Neuronal stem cell (in vitro differentiated cells): ENCODE measurements around the gene GOLM1.

ENCODE experiments used
- DNase-seq: peaks from one replicate; pipeline ENCODE4 v3.0.0-alpha.2; 2013; ENCODE audit warnings: low spot score
- H2AFZ ChIP-seq: one replicate; pipeline ENCODE4 v1.6.1; 2013; ENCODE audit warnings: mild to moderate bottlenecking, low read length, inconsistent platforms
- H2AK5ac ChIP-seq: 2 replicates; pipeline ENCODE4 v1.6.1; 2013; ENCODE audit warnings: low read depth, mild to moderate bottlenecking, inconsistent platforms, low read length, moderate library complexity, mixed read lengths
- H2BK120ac ChIP-seq: 2 replicates; pipeline ENCODE4 v1.6.1; 2013; ENCODE audit warnings: low read depth, mild to moderate bottlenecking, inconsistent platforms, low read length, moderate library complexity, mixed read lengths
- H2BK12ac ChIP-seq: one replicate; pipeline ENCODE4 v1.6.1; 2013; ENCODE audit warnings: low read length, inconsistent platforms
- H2BK15ac ChIP-seq: 2 replicates; pipeline ENCODE4 v1.6.1; 2013; ENCODE audit warnings: mild to moderate bottlenecking, low read length, inconsistent platforms, mixed read lengths
- H2BK5ac ChIP-seq: one replicate; pipeline ENCODE4 v1.6.1; 2013; ENCODE audit warnings: inconsistent platforms, mild to moderate bottlenecking, low read length, moderate library complexity
- H3K14ac ChIP-seq: one replicate; pipeline ENCODE4 v1.6.1; 2013; ENCODE audit warnings: low read length, inconsistent platforms
- H3K18ac ChIP-seq: 2 replicates; pipeline ENCODE4 v1.6.1; 2013; ENCODE audit warnings: low read length, inconsistent platforms
- H3K23ac ChIP-seq: 2 replicates; pipeline ENCODE4 v1.6.1; 2013; ENCODE audit warnings: low read depth, mild to moderate bottlenecking, mixed read lengths, low read length, inconsistent platforms; ENCODE audit not compliant: poor library complexity
- H3K27ac ChIP-seq: replicated peaks from 3 replicates; pipeline ENCODE4 v1.5.1; 2013; ENCODE audit warnings: low read length, inconsistent platforms
- H3K27me3 ChIP-seq, 3 experiments: 2 replicates each; pipeline ENCODE4 v1.6.1; 2013; ENCODE audit warnings: low read length in 3 of 3, mild to moderate bottlenecking in 2 of 3, inconsistent platforms in 1 of 3, low read depth in 1 of 3, mixed read lengths in 1 of 3, moderate library complexity in 1 of 3; ENCODE audit not compliant: control insufficient read depth in 3 of 3, insufficient read depth in 3 of 3
- H3K36me3 ChIP-seq, 2 donors: replicated peaks in 1 of 2; 2 replicates each; pipeline ENCODE4 v1.6.1; 2013; ENCODE audit warnings: low read length in 2 of 2; ENCODE audit not compliant: control insufficient read depth in 2 of 2, insufficient read depth in 2 of 2
- H3K4ac ChIP-seq: 2 replicates; pipeline ENCODE4 v1.6.1; 2013; ENCODE audit warnings: inconsistent platforms, mild to moderate bottlenecking, low read length, moderate library complexity
- H3K4me1 ChIP-seq, 2 donors: 1 replicate in 1 of 2; 2 replicates in 1 of 2; pipeline ENCODE4 v1.6.1; 2013; ENCODE audit warnings: low read length in 2 of 2, low read depth in 1 of 2; ENCODE audit not compliant: control insufficient read depth in 2 of 2, insufficient read depth in 1 of 2
- H3K4me2 ChIP-seq: one replicate; pipeline ENCODE4 v1.6.1; 2013; ENCODE audit warnings: mild to moderate bottlenecking, low read length, inconsistent platforms; ENCODE audit not compliant: insufficient read depth, poor library complexity, severe bottlenecking
- H3K4me3 ChIP-seq, 2 donors: 2 replicates each; pipeline ENCODE4 v1.5.1; 2013; ENCODE audit warnings: low read length in 2 of 2, mild to moderate bottlenecking in 2 of 2, inconsistent platforms in 1 of 2, moderate library complexity in 1 of 2
- H3K79me1 ChIP-seq: one replicate; pipeline ENCODE4 v1.6.1; 2013; ENCODE audit warnings: low read depth, mild to moderate bottlenecking, inconsistent platforms, low read length, moderate library complexity
- H3K9ac ChIP-seq: one replicate; pipeline ENCODE4 v1.6.1; 2013; ENCODE audit warnings: mild to moderate bottlenecking, low read depth, low read length, inconsistent platforms; ENCODE audit not compliant: poor library complexity
- H3K9me3 ChIP-seq, 2 donors: replicated peaks in 1 of 2; 2 replicates each; pipeline versions ENCODE3 to v1.6.1; 2013; ENCODE audit warnings: low read length in 2 of 2, mild to moderate bottlenecking in 2 of 2, inconsistent platforms in 1 of 2, low read depth in 1 of 2, mixed read lengths in 1 of 2, moderate library complexity in 1 of 2; ENCODE audit not compliant: control insufficient read depth in 2 of 2, insufficient read depth in 1 of 2
- H4K8ac ChIP-seq: one replicate; pipeline ENCODE4 v1.6.1; 2013; ENCODE audit warnings: low read depth, mild to moderate bottlenecking, inconsistent platforms, low read length, moderate library complexity
- H4K91ac ChIP-seq: one replicate; pipeline ENCODE4 v1.6.1; 2013; ENCODE audit warnings: low read length, low read depth, mild to moderate bottlenecking, inconsistent platforms; ENCODE audit not compliant: poor library complexity
- WGBS, 2 donors: extraction: QIAGEN DNeasy Blood & Tissue Kit; methylation state at CpG; one replicate each; pipeline ENCODE4 v1.1.7; 2013; ENCODE audit warnings: missing lambda C conversion rate in 2 of 2, mixed read lengths in 1 of 2; ENCODE audit not compliant: insufficient read length in 2 of 2, insufficient replicate concordance in 1 of 2; ENCODE audit errors: extremely low coverage in 2 of 2; 5-methylcytosine and 5-hydroxymethylcytosine counted together

GOLM1 gene

GRCh38 chr9:86045654-86046053, 53.7 kb downstream of the GOLM1 start:
- Histone ChIP-seq H3K27ac (no peak overlapping the region), H2BK5ac (no peak overlapping the region), H2AFZ (no peak overlapping the region), H3K23ac (no peak overlapping the region), H3K9me3 (no peaks in the 10 kb centered on the region), H3K4me1 (peaks cover 0 to 4% of the 10 kb centered on the region in 2 donors), H4K8ac (no peak overlapping the region), H2BK12ac (no peak overlapping the region), H3K4ac (no peak overlapping the region), H3K9ac (no peak overlapping the region), H3K4me2 (no peak overlapping the region), H3K27me3 (no peaks in the 10 kb centered on the region), H4K91ac (no peak overlapping the region), H2BK15ac (no peak overlapping the region), H3K14ac (no peak overlapping the region), H3K4me3 (no peak overlapping the region), H3K79me1 (peaks cover 3% of the 10 kb centered on the region), H2AK5ac (no peak overlapping the region), H3K36me3 (peaks cover 11 to 62% of the 10 kb centered on the region in 2 donors), H3K18ac (no peak overlapping the region), H2BK120ac (no peak overlapping the region)
- DNase-seq, result no peak
- no CpG with 5 or more reads among the region's 6 CpGs for WGBS, 2 donors

GRCh38 chr9:86043999-86044398, 55.4 kb downstream of the GOLM1 start:
- Histone ChIP-seq H3K4me1 (peaks cover 0 to 4% of the 10 kb centered on the region in 2 donors), H4K91ac (no peak overlapping the region), H3K4ac (no peak overlapping the region), H2BK120ac (no peak overlapping the region), H2BK15ac (no peak overlapping the region), H3K9ac (no peak overlapping the region), H3K27me3 (no peaks in the 10 kb centered on the region), H3K4me2 (no peak overlapping the region), H4K8ac (no peak overlapping the region), H3K9me3 (peaks cover 0 to 6% of the 10 kb centered on the region in 2 donors), H3K36me3 (peaks cover 19 to 78% of the 10 kb centered on the region in 2 donors), H2BK5ac (no peak overlapping the region), H3K4me3 (no peak overlapping the region), H3K14ac (no peak overlapping the region), H2AK5ac (no peak overlapping the region), H2AFZ (no peak overlapping the region), H3K27ac (no peak overlapping the region), H2BK12ac (no peak overlapping the region), H3K18ac (no peak overlapping the region), H3K79me1 (peaks cover 3% of the 10 kb centered on the region), H3K23ac (no peak overlapping the region)
- no CpG with 5 or more reads among the region's 4 CpGs for WGBS, 2 donors
- no peak for DNase-seq

- Histone ChIP-seq H3K4me2 (no peak overlapping the region), H2AK5ac (no peak overlapping the region), H3K4me3 (no peak overlapping the region), H3K14ac (no peak overlapping the region), H3K18ac (no peak overlapping the region), H3K4ac (no peak overlapping the region), H2BK15ac (no peak overlapping the region), H2BK5ac (no peak overlapping the region), H2BK12ac (no peak overlapping the region), H2AFZ (no peak overlapping the region), H3K9me3 (peaks cover 0 to 7% of the 10 kb centered on the region in 2 donors), H3K9ac (no peak overlapping the region), H3K36me3 (peaks cover 19 to 82% of the 10 kb centered on the region in 2 donors), H3K79me1 (peaks cover 3% of the 10 kb centered on the region), H2BK120ac (no peak overlapping the region), H3K27ac (no peak overlapping the region), H4K91ac (no peak overlapping the region), H3K27me3 (no peaks in the 10 kb centered on the region), H3K23ac (no peak overlapping the region), H3K4me1 (peaks cover 0 to 4% of the 10 kb centered on the region in 2 donors), H4K8ac (no peak overlapping the region)
- no peak for DNase-seq
- WGBS, 2 donors, result no CpG with 5 or more reads among the region's 5 CpGs
Observed at GRCh38 chr9:86043586-86043985, 55.8 kb downstream of the GOLM1 start.

DNA sequence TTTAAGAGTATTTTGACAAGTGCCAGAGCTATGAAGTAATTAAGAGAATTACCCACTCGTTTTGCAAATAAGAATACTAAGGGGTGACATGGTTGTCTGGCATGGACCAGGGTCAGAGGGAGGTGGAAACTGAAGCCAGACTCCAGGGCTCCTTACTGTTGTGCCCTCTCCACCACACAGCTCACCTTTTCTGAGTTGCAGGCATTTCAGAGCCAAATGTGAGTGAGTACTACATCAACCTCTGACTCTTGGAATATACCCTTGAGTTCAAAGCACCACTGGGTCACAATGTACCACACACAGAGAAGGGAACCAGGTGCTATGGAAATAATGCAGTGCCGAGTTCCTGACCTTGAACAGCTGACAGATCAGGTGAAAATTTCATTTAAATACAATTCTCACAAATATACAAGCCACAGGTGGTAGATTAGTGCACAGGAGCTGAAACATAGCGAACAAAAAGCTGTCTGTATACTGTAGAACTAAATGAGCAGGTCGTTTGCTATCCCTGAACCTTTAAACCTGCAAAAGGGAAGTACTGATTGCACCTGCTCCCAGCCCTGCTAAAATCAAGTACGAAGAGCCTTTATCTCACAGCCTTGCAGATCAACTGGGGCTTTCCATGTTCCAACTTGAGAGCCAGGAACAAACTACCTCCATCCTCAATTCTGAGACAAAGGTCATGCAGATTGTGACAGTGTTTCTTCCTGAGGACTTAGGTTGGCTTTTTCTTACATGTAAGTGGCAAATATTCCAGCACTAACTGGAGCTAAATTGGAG, 57.0 kb downstream of the GOLM1 start:
- Histone ChIP-seq H3K27ac (no peak overlapping the region), H3K36me3 (peaks cover 22 to 88% of the 10 kb centered on the region in 2 donors), H2AK5ac (no peak overlapping the region), H3K9ac (no peak overlapping the region), H3K27me3 (no peaks in the 10 kb centered on the region), H2BK5ac (no peak overlapping the region), H2BK12ac (no peak overlapping the region), H3K4me1 (peaks cover 0 to 4% of the 10 kb centered on the region in 2 donors), H2BK15ac (no peak overlapping the region), H2BK120ac (no peak overlapping the region), H3K18ac (no peak overlapping the region), H3K23ac (no peak overlapping the region), H3K4ac (no peak overlapping the region), H4K8ac (no peak overlapping the region), H4K91ac (no peak overlapping the region), H3K79me1 (peaks cover 3% of the 10 kb centered on the region), H3K9me3 (peaks cover 0 to 7% of the 10 kb centered on the region in 2 donors), H3K4me2 (no peak overlapping the region), H3K14ac (no peak overlapping the region), H2AFZ (no peak overlapping the region), H3K4me3 (no peak overlapping the region)
- WGBS, 2 donors, result no CpG with 5 or more reads among the region's 5 CpGs
- DNase-seq, result no peak
